Measurements from ENCODE around the gene ZG16B. TPM values are rescaled to one million over a fixed set of nuclear protein-coding genes. Genes with fewer than 3 reads are reported as not detected.

The ZG16B gene
- total and polyA plus RNA-seq, 2 of the 8 experiments (the other 6 are each of a cell fraction or from before 2014, with no cell fraction given) = 0.11 TPM; not detected in 1

DNA sequence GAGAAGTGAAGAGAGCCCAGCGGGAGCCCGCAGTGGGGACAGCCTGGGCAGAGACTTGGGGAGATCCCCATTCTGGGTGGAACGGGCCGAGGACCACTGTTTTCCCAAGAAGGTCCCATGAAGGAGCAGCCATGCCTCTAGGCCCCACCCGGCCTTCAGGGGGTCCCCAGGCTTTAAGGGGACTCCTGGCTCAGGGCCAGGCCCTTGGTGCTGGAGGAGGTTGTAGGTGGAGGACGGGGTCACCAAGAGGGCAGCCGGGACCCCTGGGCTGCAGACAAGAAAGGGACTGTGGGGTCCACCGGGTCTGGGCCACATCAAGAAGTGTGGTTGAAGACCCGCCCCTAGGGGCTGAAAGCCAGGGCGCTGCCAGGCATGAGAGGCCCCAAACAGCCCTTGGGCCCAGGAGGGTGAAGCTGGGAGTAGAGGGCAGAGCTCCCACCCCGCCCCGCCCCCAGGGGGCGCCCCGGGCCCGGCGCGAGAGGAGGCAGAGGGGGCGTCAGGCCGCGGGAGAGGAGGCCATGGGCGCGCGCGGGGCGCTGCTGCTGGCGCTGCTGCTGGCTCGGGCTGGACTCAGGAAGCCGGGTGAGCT lies 13.3 kb upstream of the ZG16B start, which contains the start of gene PRSS21:
PRSS21 (plus strand) TSS at position 487 of the 589 bp plus-strand sequence; CDS start at position 519, 32 bp downstream.
- H2BK15ac ChIP-seq (ENCODE audit: low read length) = no peak within 1 kb of the TSS; the same call in 1 of the 2 replicates
- H3K14ac ChIP-seq (ENCODE audit: insufficient read length) = no peak within 1 kb of the TSS
- 0 out of 2 replicates have a peak within 1 kb of the TSS, but pooled peaks have one; percentile 3 for H4K8ac ChIP-seq (ENCODE audit: extremely low read depth, insufficient read depth, low read length)
- POLR2A ChIA-PET (ENCODE audit: partially characterized antibody) = interaction anchor here (1.1 to 1.2 kb wide), 2 partner anchors 39 to 43 kb away, joined by 4 to 5 read pairs; no protein-coding TSS in a partner anchor
- no peak within 1 kb of the TSS for H2BK120ac ChIP-seq (replicated peaks; ENCODE audit: low read depth, low read length)
- no peak within 1 kb of the TSS for H3K9ac ChIP-seq (replicated peaks in 1 of 4; ENCODE audit: extremely low read depth in 1 of 4, low read depth in 3 of 4, low read length in 3 of 4)
- H2BK20ac ChIP-seq (ENCODE audit: low read length) = no peak within 1 kb of the TSS
- H2BK12ac ChIP-seq (ENCODE audit: low read depth, low read length) = peak within 1 kb of the TSS; percentile 23; the same call in 1 of the 2 replicates
- H3K27me3 ChIP-seq (replicated peaks in 1 of 4; ENCODE audit: control insufficient read depth in 3 of 4, extremely low read depth in 1 of 4, insufficient read depth in 3 of 4, low read length in 3 of 4) = 0 out of 7 replicates have a peak, but pooled peaks cover 0 to 2% (median 0%) of the 10 kb centered on the region in 4 experiments
- H4K91ac ChIP-seq (replicated peaks; ENCODE audit: insufficient read length, low read length) = peak within 1 kb of the TSS; percentile 65
- no peaks in the 10 kb centered on the region for H3K36me3 ChIP-seq (ENCODE audit: control insufficient read depth in 2 of 4, insufficient read depth in 4 of 4, low read length in 3 of 4)
- no peak within 1 kb of the TSS for H4K5ac ChIP-seq (ENCODE audit: insufficient read length, low read depth, low read length)
- H3K79me1 ChIP-seq (ENCODE audit: low read depth, low read length) = no peaks in the 10 kb centered on the region
- DNase-seq (ENCODE audit: low read depth in 1 of 2, low spot score in 2 of 2) (peak in 1 of 2 experiments; percentile 83), FAIRE-seq (no peak)
- no peak within 1 kb of the TSS for H3K4me2 ChIP-seq (ENCODE audit: insufficient read depth in 1 of 2, low read depth in 2 of 2, low read length in 2 of 2)
- H3K56ac ChIP-seq (replicated peaks; ENCODE audit: insufficient read length, low read depth, low read length) = no peak within 1 kb of the TSS
- H3K18ac ChIP-seq (ENCODE audit: extremely low read depth, low read length) = no peak within 1 kb of the TSS; the same call in 1 of the 2 replicates
- H2BK5ac ChIP-seq (ENCODE audit: low read depth, low read length) = no peak within 1 kb of the TSS
- no peaks in the 10 kb centered on the region for H4K20me1 ChIP-seq (replicated peaks in 1 of 2; ENCODE audit: control insufficient read depth in 1 of 2, insufficient read depth in 2 of 2, low read length in 2 of 2)
- H3K4ac ChIP-seq (replicated peaks; ENCODE audit: insufficient read length, low read depth, low read length) = peak within 1 kb of the TSS; percentile 14
- H3K79me2 ChIP-seq (ENCODE audit: control insufficient read depth in 1 of 2, insufficient read depth in 2 of 2, low read length in 2 of 2) = no peaks in the 10 kb centered on the region
- peaks cover 0 to 9% (median 1%) of the 10 kb centered on the region in 4 experiments; a peak in 2 of 7 replicates for H3K4me1 ChIP-seq (replicated peaks in 1 of 4; ENCODE audit: control insufficient read depth in 3 of 4, insufficient read depth in 4 of 4, low read length in 3 of 4)
- no peak within 1 kb of the TSS for H3K4me3 ChIP-seq (ENCODE audit: extremely low read depth in 1 of 4, insufficient read depth in 2 of 4, low read depth in 3 of 4, low read length in 4 of 4)
- H3K9me3 ChIP-seq (ENCODE audit: insufficient read depth in 2 of 2, low read depth in 1 of 2, low read length in 1 of 2) = no peaks in the 10 kb centered on the region
- CTCF ChIA-PET (ENCODE audit: partially characterized antibody) = interaction anchor here (0.7 to 2.0 kb wide), 6 partner anchors 9 to 145 kb away, joined by 3 to 9 read pairs (median 4); no protein-coding TSS in a partner anchor
- WGBS, 2 experiments (ENCODE audit: extremely low coverage in 1 of 2, insufficient coverage in 1 of 2, insufficient read length in 1 of 2, insufficient replicate concordance in 2 of 2, low coverage in 1 of 2, low lambda C conversion rate in 2 of 2, missing lambda C conversion rate in 1 of 2) = 91% methylated on average over 10 of the region's 28 CpGs; no CpG with 5 or more reads in 1 of the 2 experiments
- H3K23me2 ChIP-seq (ENCODE audit: low read depth, low read length) = no peaks in the 10 kb centered on the region
- H3K23ac ChIP-seq (ENCODE audit: insufficient read length) = no peak within 1 kb of the TSS
- peak within 1 kb of the TSS; percentile 62; the same call in 1 of the 2 replicates for H2AFZ ChIP-seq (ENCODE audit: low read length)
- H2AK5ac ChIP-seq (ENCODE audit: low read depth, low read length) = 0 out of 2 replicates have a peak within 1 kb of the TSS, but pooled peaks have one; percentile 19
- H3K27ac ChIP-seq (ENCODE audit: low read depth, low read length) = no peak within 1 kb of the TSS
- TF ChIP-seq GABPA (IDR thresholded peaks at IDR 0.05; ENCODE audit: borderline replicate concordance, insufficient read depth, low read length) = 0 out of 2 replicates have a peak, but pooled peaks have one; percentile 50
- TF ChIP-seq CTBP2 (IDR thresholded peaks at IDR 0.05; ENCODE audit: borderline replicate concordance, insufficient read depth, insufficient read length, low read length) = no peak
- no peak for TF ChIP-seq SRF (IDR thresholded peaks at IDR 0.05; ENCODE audit: low read depth, low read length)
- no peak for TF ChIP-seq HDAC2 (IDR thresholded peaks at IDR 0.05; ENCODE audit: borderline replicate concordance in 1 of 2, low read depth in 2 of 2, low read length in 2 of 2)
- TF ChIP-seq RAD21 (IDR thresholded peaks at IDR 0.05 in 1 of 2, conservative IDR thresholded peaks at IDR 0.05 in 1 of 2; ENCODE audit: low read depth in 2 of 2, low read length in 2 of 2) = peak; percentile 21 to 47; a peak in 3 of 4 replicates
- no peak for TF ChIP-seq RFX5 (IDR thresholded peaks at IDR 0.05; ENCODE audit: borderline replicate concordance, low read depth, low read length)
- TF ChIP-seq, protein P1, sequence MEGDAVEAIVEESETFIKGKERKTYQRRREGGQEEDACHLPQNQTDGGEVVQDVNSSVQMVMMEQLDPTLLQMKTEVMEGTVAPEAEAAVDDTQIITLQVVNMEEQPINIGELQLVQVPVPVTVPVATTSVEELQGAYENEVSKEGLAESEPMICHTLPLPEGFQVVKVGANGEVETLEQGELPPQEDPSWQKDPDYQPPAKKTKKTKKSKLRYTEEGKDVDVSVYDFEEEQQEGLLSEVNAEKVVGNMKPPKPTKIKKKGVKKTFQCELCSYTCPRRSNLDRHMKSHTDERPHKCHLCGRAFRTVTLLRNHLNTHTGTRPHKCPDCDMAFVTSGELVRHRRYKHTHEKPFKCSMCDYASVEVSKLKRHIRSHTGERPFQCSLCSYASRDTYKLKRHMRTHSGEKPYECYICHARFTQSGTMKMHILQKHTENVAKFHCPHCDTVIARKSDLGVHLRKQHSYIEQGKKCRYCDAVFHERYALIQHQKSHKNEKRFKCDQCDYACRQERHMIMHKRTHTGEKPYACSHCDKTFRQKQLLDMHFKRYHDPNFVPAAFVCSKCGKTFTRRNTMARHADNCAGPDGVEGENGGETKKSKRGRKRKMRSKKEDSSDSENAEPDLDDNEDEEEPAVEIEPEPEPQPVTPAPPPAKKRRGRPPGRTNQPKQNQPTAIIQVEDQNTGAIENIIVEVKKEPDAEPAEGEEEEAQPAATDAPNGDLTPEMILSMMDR (IDR thresholded peaks at IDR 0.05; ENCODE audit: control extremely low read depth in 1 of 3, insufficient read depth in 1 of 3, low read depth in 1 of 3, low read length in 3 of 3) = peak; percentile 40 to 66 (median 44)
- no peak for TF ChIP-seq SP2 (IDR thresholded peaks at IDR 0.05; ENCODE audit: low read length)

Data from H1 (cell line).